Parathyroid adenoma (tissue), 2 donors: ENCODE measurements around the gene NF1.

Experiments
- H2AFZ ChIP-seq: fragments of 300-600 bp; sonication (generic); one replicate; pipeline ENCODE4 v1.7.0; 2017; ENCODE audit warnings: antibody characterized with exemption, mild to moderate bottlenecking
- H3K27ac ChIP-seq: fragments of 300-600 bp; sonication (generic); one replicate; pipeline ENCODE4 v1.7.0; 2017
- H3K27me3 ChIP-seq: fragments of 300-600 bp; sonication (generic); one replicate; pipeline ENCODE4 v1.7.0; 2017; ENCODE audit warnings: low read length; ENCODE audit not compliant: control insufficient read depth, insufficient read depth
- H3K36me3 ChIP-seq: fragments of 300-600 bp; sonication (generic); one replicate; pipeline ENCODE4 v1.7.0; 2017; ENCODE audit warnings: low read length; ENCODE audit not compliant: control insufficient read depth, insufficient read depth
- H3K4me1 ChIP-seq: fragments of 300-600 bp; sonication (generic); one replicate; pipeline ENCODE4 v1.7.0; 2017; ENCODE audit warnings: control low read depth
- H3K4me2 ChIP-seq: fragments of 300-600 bp; sonication (generic); one replicate; pipeline ENCODE4 v1.7.0; 2017; ENCODE audit warnings: low read length
- H3K4me3 ChIP-seq: fragments of 300-600 bp; sonication (generic); one replicate; pipeline ENCODE4 v1.7.0; 2017; ENCODE audit warnings: low read depth, low read length
- H3K79me2 ChIP-seq: fragments of 300-600 bp; sonication (generic); one replicate; pipeline ENCODE4 v1.7.0; 2017; ENCODE audit warnings: control low read depth
- H3K9ac ChIP-seq: fragments of 300-600 bp; sonication (generic); one replicate; pipeline ENCODE4 v1.7.0; 2017; ENCODE audit warnings: mild to moderate bottlenecking
- H3K9me3 ChIP-seq: fragments of 300-600 bp; sonication (generic); one replicate; pipeline ENCODE4 v1.7.0; 2017; ENCODE audit warnings: low read length; ENCODE audit not compliant: control insufficient read depth
- TF ChIP-seq, protein P1 (sequence below): fragments of 300-600 bp; sonication (generic); IDR thresholded peaks from one replicate; pipeline ENCODE4 v1.7.0; 2017; ENCODE audit warnings: antibody characterized with exemption, mild to moderate bottlenecking
- donor health status: primary hyperparathyroidism.

NF1 gene

DNA sequence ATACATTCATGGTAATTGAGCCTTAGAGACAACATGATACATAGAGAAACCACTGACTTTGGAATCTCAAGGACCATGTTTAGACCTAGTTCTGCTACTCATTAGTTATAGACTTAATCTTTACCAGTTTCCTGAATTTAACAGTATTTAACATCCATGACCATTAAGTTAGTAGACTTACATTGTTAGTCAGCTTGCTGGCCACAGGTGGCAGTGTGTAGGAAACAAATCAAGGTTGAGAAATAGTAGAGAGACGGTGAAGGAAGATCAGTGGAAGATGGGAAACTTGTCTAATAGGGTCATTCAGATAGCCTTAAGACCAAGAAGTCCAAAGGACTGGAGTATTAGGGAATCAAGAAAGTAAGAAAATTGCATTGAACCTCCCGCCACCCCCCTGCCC is 171.3 kb downstream of the NF1 start:
- Histone ChIP-seq H3K79me2 (no peaks in the 10 kb centered on the region), H3K4me1 (peaks cover 10% of the 10 kb centered on the region), H3K9me3 (no peaks in the 10 kb centered on the region), H3K9ac (no peak overlapping the region), H3K4me2 (no peak overlapping the region), H3K4me3 (no peak overlapping the region), H3K27me3 (no peaks in the 10 kb centered on the region), H3K27ac (no peak overlapping the region), H3K36me3 (no peaks in the 10 kb centered on the region), H2AFZ (no peak overlapping the region)
- TF ChIP-seq, protein P1, sequence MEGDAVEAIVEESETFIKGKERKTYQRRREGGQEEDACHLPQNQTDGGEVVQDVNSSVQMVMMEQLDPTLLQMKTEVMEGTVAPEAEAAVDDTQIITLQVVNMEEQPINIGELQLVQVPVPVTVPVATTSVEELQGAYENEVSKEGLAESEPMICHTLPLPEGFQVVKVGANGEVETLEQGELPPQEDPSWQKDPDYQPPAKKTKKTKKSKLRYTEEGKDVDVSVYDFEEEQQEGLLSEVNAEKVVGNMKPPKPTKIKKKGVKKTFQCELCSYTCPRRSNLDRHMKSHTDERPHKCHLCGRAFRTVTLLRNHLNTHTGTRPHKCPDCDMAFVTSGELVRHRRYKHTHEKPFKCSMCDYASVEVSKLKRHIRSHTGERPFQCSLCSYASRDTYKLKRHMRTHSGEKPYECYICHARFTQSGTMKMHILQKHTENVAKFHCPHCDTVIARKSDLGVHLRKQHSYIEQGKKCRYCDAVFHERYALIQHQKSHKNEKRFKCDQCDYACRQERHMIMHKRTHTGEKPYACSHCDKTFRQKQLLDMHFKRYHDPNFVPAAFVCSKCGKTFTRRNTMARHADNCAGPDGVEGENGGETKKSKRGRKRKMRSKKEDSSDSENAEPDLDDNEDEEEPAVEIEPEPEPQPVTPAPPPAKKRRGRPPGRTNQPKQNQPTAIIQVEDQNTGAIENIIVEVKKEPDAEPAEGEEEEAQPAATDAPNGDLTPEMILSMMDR = no peak

DNA sequence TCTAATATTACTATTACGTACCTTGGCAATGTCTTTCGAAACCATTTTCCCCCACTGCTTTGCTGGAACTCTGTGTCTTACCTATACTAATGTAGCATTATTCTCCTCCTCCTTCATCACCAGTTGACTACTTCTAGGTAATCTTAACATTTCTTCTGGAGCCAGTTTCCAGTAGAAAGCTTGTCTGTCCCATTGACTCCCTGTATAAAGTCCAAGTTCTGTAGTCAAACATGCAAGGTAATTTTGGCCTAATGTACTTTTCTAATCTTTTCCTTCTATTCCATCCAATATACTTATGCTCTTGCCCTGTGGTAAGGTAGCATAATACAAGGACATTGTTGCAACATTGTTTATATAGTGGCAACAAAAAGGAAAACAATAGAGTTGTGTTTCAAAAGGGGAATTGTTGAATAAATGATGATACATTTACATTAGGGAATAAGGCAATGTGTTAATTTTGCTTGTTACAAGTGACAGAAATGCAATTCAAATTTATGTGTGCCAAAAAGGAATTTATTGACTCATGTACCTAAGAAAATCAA is 174.3 kb downstream of the NF1 start:
- H3K4me1 ChIP-seq = peaks cover 10% of the 10 kb centered on the region
- no peaks in the 10 kb centered on the region for H3K27me3 ChIP-seq
- no peak overlapping the region for H3K4me2 ChIP-seq
- TF ChIP-seq, protein P1 = no peak
- H3K36me3 ChIP-seq = no peaks in the 10 kb centered on the region
- no peak overlapping the region for H3K27ac ChIP-seq
- no peak overlapping the region for H3K4me3 ChIP-seq
- no peak overlapping the region for H2AFZ ChIP-seq
- H3K9ac ChIP-seq = no peak overlapping the region
- no peaks in the 10 kb centered on the region for H3K9me3 ChIP-seq
- no peaks in the 10 kb centered on the region for H3K79me2 ChIP-seq

DNA sequence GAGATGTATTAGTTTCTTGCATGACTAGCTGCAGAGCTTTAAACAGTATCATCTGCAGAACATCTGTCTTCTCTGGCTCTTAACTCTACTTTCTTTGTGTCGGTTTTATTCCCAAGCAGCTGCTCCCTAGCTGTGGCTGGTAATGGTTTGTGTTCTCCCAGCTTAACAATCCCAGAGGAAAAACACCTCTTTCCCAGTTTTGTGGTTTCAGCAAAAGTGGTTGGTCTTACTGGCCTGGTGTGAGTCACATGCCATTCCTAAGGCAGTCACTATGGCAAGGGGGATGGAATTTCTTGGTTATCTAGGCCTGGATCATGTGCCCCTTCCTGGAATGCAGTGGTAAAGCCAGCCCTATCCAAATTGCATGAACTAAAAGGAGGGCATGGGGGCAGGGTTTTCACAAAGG is 174.8 kb downstream of the NF1 start:
- TF ChIP-seq, protein P1 = no peak
- H3K36me3 ChIP-seq = no peaks in the 10 kb centered on the region
- no peak overlapping the region for H3K4me3 ChIP-seq
- no peaks in the 10 kb centered on the region for H3K79me2 ChIP-seq
- no peak overlapping the region for H2AFZ ChIP-seq
- no peak overlapping the region for H3K9ac ChIP-seq
- no peaks in the 10 kb centered on the region for H3K27me3 ChIP-seq
- peaks cover 10% of the 10 kb centered on the region for H3K4me1 ChIP-seq
- H3K9me3 ChIP-seq = no peaks in the 10 kb centered on the region
- H3K27ac ChIP-seq = no peak overlapping the region
- no peak overlapping the region for H3K4me2 ChIP-seq

DNA sequence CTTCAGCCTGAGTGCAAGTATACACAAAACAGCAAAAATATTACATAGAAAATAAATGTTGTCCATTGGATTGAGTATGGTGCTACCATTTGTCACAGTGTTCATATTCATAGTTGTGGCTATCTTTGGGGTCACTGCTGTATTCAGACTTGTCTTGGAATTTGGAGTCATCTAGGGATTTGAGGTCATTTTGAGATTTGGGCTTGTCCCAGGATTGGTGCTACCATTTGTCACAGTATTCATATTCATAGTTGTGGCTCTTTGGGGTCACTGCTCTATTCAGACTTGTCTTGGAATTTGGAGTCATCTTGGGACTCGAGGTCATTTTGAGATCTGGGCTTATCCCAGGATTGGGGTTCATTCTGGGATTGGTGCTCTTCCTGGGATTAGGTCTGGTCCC is 177.5 kb downstream of the NF1 start:
- Histone ChIP-seq H3K9ac (no peak overlapping the region), H3K27me3 (no peaks in the 10 kb centered on the region), H3K27ac (no peak overlapping the region), H3K4me2 (no peak overlapping the region), H3K4me3 (no peak overlapping the region), H3K4me1 (peaks cover 10% of the 10 kb centered on the region), H3K36me3 (no peaks in the 10 kb centered on the region), H3K9me3 (no peaks in the 10 kb centered on the region), H2AFZ (no peak overlapping the region), H3K79me2 (no peaks in the 10 kb centered on the region)
- TF ChIP-seq, protein P1 = no peak

DNA sequence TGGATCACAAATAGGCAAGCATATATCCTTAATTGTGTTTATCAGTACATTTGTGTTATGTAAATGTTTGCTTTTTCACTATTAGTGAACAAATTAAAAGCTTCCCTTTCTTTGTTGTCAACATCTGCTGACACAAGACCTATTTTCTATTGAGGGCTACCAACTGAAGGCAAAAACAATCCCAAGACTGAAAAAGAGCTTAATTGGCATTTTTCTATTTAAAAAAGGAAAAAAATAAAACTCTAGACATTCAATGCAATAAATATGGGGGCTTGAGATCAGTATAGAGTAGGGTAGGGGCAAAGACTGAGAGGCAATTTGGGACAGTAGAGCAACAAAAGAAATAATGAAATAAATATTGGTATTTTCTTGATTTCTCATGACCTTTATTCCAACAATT is 178.0 kb downstream of the NF1 start:
- TF ChIP-seq, protein P1 = no peak
- Histone ChIP-seq H2AFZ (no peak overlapping the region), H3K36me3 (no peaks in the 10 kb centered on the region), H3K9me3 (no peaks in the 10 kb centered on the region), H3K4me3 (no peak overlapping the region), H3K27ac (no peak overlapping the region), H3K4me2 (no peak overlapping the region), H3K9ac (no peak overlapping the region), H3K27me3 (no peaks in the 10 kb centered on the region), H3K79me2 (no peaks in the 10 kb centered on the region), H3K4me1 (peaks cover 10% of the 10 kb centered on the region)
